ENCODE results near the gene MBNL2. TPM values are rescaled to one million over a fixed set of nuclear protein-coding genes. Genes with fewer than 3 reads are reported as not detected.
A peak's percentile ranks its signal among the peaks of the same experiment; 100 is the strongest.

MBNL2 gene
- total and polyA plus RNA-seq, 2 of the 4 experiments (the other 2 are of a cell fraction): 26.9 to 103 TPM

DNA sequence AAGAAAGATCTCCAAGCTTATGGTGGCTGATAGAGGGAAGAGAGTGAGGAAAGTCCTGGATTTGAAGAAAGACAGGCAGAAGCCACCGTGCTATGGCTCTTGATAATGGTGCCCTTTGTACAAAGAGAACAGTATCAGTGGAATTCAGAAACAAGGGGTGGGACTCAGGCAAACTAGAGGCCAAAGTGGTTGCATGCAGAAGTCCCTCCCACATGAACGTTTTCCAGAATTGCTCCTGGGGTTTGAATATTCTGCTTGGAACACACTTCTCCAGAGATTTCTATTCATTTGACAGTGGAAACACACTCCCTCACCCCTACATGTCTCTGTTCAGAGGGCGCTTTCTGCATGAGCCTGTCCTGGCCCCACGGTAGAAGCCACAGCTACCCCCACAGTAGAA is 10.1 kb upstream of the MBNL2 start:
- Histone ChIP-seq H3K27me3 (ENCODE audit: control insufficient read depth, insufficient read depth, low read length) (no peaks in the 10 kb centered on the region), H3K23ac (ENCODE audit: low read depth, low read length) (no peak overlapping the region), H3K4me2 (ENCODE audit: low read depth, low read length) (no peak overlapping the region), H3K9ac (ENCODE audit: low read depth, low read length) (no peak overlapping the region), H4K5ac (ENCODE audit: low read depth, low read length) (peak overlapping the region; percentile 45; the same call in 1 of the 2 replicates), H2BK20ac (ENCODE audit: low read depth, low read length) (0 out of 2 replicates have a peak overlapping the region, but pooled peaks have one; percentile 29), H2BK5ac (ENCODE audit: low read depth, low read length, poor library complexity, severe bottlenecking) (no peak overlapping the region), H2BK15ac (ENCODE audit: low read depth, low read length) (no peak overlapping the region), H4K91ac (ENCODE audit: insufficient read depth, low read depth, low read length) (peak overlapping the region; percentile 19; the same call in 1 of the 2 replicates), H4K20me1 (ENCODE audit: insufficient read depth, low read length) (no peaks in the 10 kb centered on the region), H3K4ac (ENCODE audit: low read depth, low read length) (peak overlapping the region; percentile 1), H3K56ac (ENCODE audit: extremely low read depth, insufficient read depth, low read length) (no peak overlapping the region), H3K27ac (ENCODE audit: insufficient read depth, low read length) (no peak overlapping the region), H2BK120ac (ENCODE audit: low read depth, low read length) (peak overlapping the region; percentile 52; the same call in 1 of the 2 replicates), H2AFZ (replicated peaks; ENCODE audit: low read length, poor library complexity) (no peak overlapping the region), H3K14ac (replicated peaks; ENCODE audit: low read depth, low read length) (no peak overlapping the region), H3K4me3 (ENCODE audit: insufficient read depth, low read depth, low read length) (no peak overlapping the region), H4K8ac (ENCODE audit: low read depth in 2 of 2, low read length in 2 of 2) (0 out of 4 replicates have a peak overlapping the region, but pooled peaks of 1 of the 2 experiments have one; percentile 38), H3K79me1 (ENCODE audit: low read depth in 1 of 2, low read length in 2 of 2) (no peaks in the 10 kb centered on the region), H3K9me3 (ENCODE audit: control insufficient read depth, insufficient read depth, low read length) (no peaks in the 10 kb centered on the region), H3K9me1 (ENCODE audit: insufficient read depth, low read length) (no peaks in the 10 kb centered on the region), H3K36me3 (ENCODE audit: control insufficient read depth, insufficient read depth, low read length) (no peaks in the 10 kb centered on the region), H3K4me1 (ENCODE audit: control insufficient read depth, insufficient read depth, low read length) (peaks cover 7% of the 10 kb centered on the region), H2AK9ac (replicated peaks; ENCODE audit: low read depth, low read length, poor library complexity) (no peak overlapping the region), H2AK5ac (ENCODE audit: low read depth, low read length) (no peak overlapping the region), H3K18ac (ENCODE audit: low read depth, low read length) (peak overlapping the region; percentile 41; the same call in 1 of the 2 replicates)
- BruUV-seq (replicated peaks): no TSS peak
- intact Hi-C loops (cut with micrococcal nuclease): loop anchor here (1.0 to 5.0 kb wide), 2 partner anchors 102 to 180 kb away; no protein-coding TSS in a partner anchor
- ChIA-PET CTCF (interaction anchor here (0.6 to 2.6 kb wide), 13 partner anchors 11 to 183 kb away, joined by 3 to 23 read pairs (median 3); partner anchors contain the start of gene MBNL2), POLR2A (ENCODE audit: unreplicated experiment) (no interaction called here)
- DNase-seq (no peak), ATAC-seq (ENCODE audit: low read depth) (0 out of 2 replicates have a peak, but pooled peaks have one; percentile 30)
- dilution Hi-C loops (cut with HindIII; ENCODE audit: low sequenced_read_pairs, unreplicated experiment): no loop called here
- in situ Hi-C loops (cut with MboI; ENCODE audit: low sequenced_read_pairs): loop anchor here (5.0 kb wide), 1 partner anchor 90 kb away; no protein-coding TSS in a partner anchor
- no peak for TF ChIP-seq SMC3 (IDR thresholded peaks at IDR 0.05; ENCODE audit: low read depth, low read length)
- no peak for TF ChIP-seq CHD1 (IDR thresholded peaks at IDR 0.05; ENCODE audit: low read depth, low read length)
- no peak for TF ChIP-seq USF2 (IDR thresholded peaks at IDR 0.05; ENCODE audit: low read depth, low read length)
- TF ChIP-seq MXI1 (IDR thresholded peaks at IDR 0.05; ENCODE audit: borderline replicate concordance, low read depth, low read length): no peak
- TF ChIP-seq MAFK (IDR thresholded peaks at IDR 0.05; ENCODE audit: low read depth, low read length): no peak
- no peak for TF ChIP-seq RCOR1 (IDR thresholded peaks at IDR 0.05; ENCODE audit: insufficient replicate concordance, low read length)
- TF ChIP-seq FOS (IDR thresholded peaks at IDR 0.05; ENCODE audit: low read depth, low read length): no peak
- no peak for TF ChIP-seq NFE2L2 (IDR thresholded peaks at IDR 0.05; ENCODE audit: low read depth, low read length)
- TF ChIP-seq BHLHE40 (IDR thresholded peaks at IDR 0.05; ENCODE audit: low read depth, low read length): no peak
- TF ChIP-seq CEBPB (IDR thresholded peaks at IDR 0.05; ENCODE audit: low read depth, low read length): no peak
- TF ChIP-seq, protein P1, sequence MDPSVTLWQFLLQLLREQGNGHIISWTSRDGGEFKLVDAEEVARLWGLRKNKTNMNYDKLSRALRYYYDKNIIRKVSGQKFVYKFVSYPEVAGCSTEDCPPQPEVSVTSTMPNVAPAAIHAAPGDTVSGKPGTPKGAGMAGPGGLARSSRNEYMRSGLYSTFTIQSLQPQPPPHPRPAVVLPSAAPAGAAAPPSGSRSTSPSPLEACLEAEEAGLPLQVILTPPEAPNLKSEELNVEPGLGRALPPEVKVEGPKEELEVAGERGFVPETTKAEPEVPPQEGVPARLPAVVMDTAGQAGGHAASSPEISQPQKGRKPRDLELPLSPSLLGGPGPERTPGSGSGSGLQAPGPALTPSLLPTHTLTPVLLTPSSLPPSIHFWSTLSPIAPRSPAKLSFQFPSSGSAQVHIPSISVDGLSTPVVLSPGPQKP (IDR thresholded peaks at IDR 0.05; ENCODE audit: borderline replicate concordance, low read depth, low read length): no peak
- TF ChIP-seq MAZ (IDR thresholded peaks at IDR 0.05; ENCODE audit: borderline replicate concordance, low read depth, low read length): no peak
- no peak for TF ChIP-seq RFX5 (IDR thresholded peaks at IDR 0.05; ENCODE audit: low read depth, low read length)
- TF ChIP-seq CTCF (conservative IDR thresholded peaks at IDR 0.05; ENCODE audit: low read depth, low read length): no peak
- WGBS, 2 experiments (ENCODE audit: extremely low coverage in 2 of 2, insufficient read length in 1 of 2): 13% methylated on average over 1 of the region's 4 CpGs; no CpG with 5 or more reads in 1 of the 2 experiments

All from IMR-90 (cell line).